HG03571 (cell line): ENCODE data around the gene TMEM233.

Experiments used
- ATAC-seq: cut with Tn5 transposase; IDR thresholded peaks from one replicate; pipeline ENCODE4 v1.9.1; 2021; ENCODE audit not compliant: unreplicated experiment

Gene TMEM233

DNA sequence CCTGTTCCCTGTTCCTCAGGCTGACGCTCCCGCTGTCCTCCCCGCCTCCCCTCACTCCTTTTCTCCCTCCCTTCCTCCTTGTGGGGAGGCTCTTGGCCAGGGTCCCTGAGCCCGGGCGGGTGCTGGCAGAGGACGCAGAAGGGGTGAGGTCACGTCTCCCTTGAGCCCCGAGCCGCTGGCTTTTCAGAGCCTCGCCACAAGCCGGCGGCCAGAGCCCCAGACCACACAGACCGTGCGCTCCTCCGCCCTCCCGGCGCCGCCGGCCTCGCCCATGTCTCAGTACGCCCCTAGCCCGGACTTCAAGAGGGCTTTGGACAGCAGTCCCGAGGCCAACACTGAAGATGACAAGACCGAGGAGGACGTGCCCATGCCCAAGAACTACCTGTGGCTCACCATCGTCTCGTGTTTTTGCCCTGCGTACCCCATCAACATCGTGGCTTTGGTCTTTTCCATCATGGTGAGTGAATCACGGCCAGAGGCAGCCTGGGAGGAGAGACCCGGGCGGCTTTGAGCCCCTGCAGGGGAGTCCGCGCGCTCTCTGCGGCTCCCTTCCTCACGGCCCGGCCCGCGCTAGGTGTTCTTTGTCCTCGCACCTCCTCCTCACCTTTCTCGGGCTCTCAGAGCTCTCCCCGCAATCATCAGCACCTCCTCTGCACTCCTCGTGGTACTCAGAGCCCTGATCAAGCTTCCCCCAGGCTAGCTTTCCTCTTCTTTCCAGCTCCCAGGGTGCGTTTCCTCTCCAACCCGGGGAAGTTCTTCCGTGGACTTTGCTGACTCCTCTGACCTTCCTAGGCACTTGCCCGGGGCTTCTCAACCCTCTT, at the start of gene TMEM233:
TMEM233 (plus strand) TSS at position 197 of the 821 bp plus-strand sequence; CDS start at position 272, 75 bp downstream.
- ATAC-seq: no peak

DNA sequence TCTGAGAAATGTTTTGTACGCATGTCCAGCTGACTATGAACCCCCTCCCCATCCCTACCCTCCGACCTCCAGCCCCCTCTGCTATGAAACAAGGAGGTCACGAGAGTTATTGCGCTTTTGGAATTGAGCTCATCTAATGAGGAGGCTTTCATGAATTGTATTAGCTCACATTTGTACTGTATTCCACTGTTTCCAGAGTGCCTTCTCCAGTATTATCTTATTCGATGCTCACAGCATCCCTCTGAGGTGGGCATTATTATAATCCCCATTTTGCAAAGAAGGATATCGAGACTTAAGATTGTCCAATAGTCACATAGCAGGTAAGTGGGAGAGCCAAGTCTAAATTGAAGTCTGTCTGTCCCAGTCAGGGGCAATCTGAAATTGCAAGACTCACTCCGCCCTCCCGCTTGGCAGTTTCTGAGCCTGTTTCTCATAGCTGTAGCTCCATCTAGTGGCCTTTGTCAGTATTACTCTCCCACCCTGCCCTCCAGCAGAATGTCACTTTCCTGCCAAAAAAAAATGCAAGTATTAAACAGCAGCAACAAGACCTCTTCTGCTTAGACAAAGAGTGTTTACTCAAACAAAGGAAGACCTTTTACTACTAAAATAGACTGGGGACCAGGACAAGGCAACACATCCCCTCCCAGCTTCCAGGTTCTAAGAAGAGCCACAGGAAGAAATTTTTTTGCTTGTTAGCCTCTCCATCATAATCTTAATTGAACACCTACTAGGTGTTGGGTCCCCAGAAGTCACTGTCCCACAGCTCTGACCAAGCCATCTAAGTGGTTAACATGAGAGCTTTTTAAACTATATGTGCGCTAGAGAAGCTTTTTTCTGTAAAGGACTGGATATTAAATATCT, 48.6 kb upstream of the TMEM233 start:
- ATAC-seq: peak; percentile 53

- ATAC-seq: no peak
Measured at GRCh38 chr12:119546340-119546739, 47.2 kb upstream of the TMEM233 start.

DNA sequence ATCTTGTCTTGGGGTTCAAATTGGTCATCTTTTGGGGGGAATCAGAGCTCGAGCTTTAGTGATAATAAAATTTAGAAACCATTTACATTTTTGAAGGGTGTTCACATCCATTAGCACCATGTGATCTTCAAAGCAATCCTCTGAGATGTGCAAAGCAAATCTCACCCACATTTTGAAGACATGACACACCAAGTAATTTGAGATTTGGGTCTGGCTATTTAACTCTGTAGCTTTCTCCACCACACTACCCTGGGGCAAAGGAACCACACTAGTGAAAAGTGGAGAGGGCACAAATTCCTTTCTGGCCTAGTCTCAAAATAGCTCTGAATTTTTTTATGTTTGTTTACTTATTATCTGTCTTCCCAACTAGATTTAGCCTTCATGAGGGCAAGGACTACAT, 46.6 kb upstream of the TMEM233 start:
- no peak for ATAC-seq

GRCh38 chr12:119556854-119557253, 36.7 kb upstream of the TMEM233 start:
- no peak for ATAC-seq

DNA sequence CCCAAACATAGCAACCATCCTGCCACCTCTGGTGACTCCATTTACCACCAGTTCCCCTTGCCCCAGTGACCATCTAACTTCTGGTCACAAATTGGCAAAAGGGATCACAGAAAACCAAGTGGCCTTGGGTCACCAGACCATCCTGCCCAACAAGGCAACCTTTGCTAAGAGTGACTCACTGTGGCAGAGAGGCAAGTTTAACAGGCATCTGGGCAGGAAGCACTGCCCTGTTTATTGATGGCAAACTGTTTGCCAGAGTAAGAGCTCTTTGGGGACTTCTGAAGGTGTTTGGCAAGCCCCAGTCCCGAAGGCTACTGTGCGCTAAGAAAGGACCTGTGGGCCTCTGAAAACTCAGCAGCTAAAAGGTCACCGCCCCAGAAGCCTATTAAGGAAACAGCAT, 28.2 kb upstream of the TMEM233 start:
- no peak for ATAC-seq

- ATAC-seq: no peak
Measured at GRCh38 chr12:119570771-119571170, 22.8 kb upstream of the TMEM233 start.

DNA sequence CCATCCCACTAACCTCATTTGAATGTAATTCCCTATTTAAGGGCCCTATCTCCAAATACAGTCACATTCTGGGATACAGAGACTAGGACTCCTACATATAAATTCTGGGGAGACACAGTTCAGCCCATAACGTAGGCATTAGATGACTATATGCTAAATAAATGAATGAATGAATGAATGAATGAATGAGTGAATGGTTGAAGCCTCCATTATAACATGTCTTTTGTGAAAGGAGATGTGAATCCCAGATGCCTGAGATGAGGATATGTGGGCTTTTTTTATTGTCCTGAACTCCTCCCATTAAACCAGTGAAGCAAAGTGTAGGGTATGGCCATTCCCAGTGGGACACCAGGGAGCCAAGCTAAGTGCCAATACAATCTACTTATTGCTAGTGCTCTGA, 20.5 kb upstream of the TMEM233 start:
- no peak for ATAC-seq

DNA sequence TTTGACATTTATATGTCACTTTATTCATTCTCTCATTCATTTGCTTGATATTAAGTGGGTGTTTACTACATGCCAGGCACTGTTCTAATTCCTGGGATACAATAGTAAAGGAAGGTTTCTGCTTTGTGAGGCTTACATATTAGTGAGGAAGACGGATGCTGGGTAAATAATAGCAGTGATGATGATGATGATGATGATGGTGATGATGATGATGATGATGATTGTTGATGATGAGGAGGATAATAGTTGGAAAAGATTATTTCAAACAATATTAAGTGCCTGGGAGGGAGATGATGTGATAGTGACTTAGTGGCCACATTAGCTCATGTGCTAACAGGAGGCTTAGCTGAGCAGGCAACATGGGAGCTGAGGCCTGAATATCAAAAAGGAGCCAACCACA, 19.3 kb upstream of the TMEM233 start:
- ATAC-seq: no peak

GRCh38 chr12:119576118-119576810, 17.3 kb upstream of the TMEM233 start:
- ATAC-seq: no peak

GRCh38 chr12:119576915-119577314, 16.7 kb upstream of the TMEM233 start:
- ATAC-seq: no peak

DNA sequence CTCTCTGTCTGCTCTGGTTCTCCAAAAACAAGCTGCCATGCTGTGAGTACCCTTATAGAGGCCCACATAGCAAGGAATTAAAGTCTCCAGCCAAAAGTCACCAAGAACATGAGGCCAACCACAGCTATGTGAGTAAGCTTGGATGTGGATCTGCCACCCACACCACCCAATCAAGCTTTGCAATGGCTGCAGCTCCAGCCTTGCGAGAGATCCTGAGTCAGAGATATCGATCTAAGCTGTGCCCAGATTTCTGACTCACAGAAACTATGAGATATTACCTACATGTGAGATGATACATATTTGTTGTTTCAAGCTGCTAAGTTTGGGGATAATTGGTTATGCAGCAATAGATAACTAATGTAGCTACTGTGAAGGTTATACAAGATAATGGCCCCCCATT, 15.5 kb upstream of the TMEM233 start:
- ATAC-seq: no peak

- no peak for ATAC-seq
Measured at GRCh38 chr12:119589097-119589496, 4.5 kb upstream of the TMEM233 start.

DNA sequence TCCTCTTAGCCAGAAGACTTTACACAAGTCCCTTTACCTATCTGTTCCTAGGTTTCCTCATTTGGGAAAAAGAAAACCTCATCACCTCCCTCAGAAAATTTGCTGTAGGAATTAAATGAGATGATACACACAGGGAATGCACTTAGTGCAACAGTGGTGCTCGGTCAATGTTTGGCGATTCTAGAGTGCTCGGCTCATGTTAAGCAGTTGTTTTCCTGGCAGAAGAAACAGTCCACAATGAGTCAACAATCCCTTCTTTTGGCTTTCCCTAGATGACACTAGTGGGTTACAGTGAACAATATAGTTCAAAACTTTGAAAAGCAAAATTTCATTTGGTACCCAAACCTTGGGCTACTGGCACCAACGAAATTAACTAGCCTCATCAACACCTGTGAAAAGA, 3.9 kb upstream of the TMEM233 start:
- no peak for ATAC-seq

GRCh38 chr12:119592232-119592631, 1.3 kb upstream of the TMEM233 start:
- ATAC-seq: no peak

DNA sequence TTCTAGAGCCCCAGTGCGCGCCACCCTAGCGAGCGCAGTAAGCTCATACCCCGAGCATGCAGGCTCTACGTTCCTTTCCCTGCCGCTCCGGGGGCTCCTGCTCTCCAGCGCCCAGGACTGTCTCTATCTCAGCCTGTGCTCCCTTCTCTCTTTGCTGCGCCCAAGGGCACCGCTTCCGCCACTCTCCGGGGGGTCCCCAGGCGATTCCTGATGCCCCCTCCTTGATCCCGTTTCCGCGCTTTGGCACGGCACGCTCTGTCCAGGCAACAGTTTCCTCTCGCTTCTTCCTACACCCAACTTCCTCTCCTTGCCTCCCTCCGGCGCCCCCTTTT, 791 bp downstream of the TMEM233 start:
- ATAC-seq: no peak

GRCh38 chr12:119594772-119595445, 1.3 kb downstream of the TMEM233 start:
- ATAC-seq: no peak

DNA sequence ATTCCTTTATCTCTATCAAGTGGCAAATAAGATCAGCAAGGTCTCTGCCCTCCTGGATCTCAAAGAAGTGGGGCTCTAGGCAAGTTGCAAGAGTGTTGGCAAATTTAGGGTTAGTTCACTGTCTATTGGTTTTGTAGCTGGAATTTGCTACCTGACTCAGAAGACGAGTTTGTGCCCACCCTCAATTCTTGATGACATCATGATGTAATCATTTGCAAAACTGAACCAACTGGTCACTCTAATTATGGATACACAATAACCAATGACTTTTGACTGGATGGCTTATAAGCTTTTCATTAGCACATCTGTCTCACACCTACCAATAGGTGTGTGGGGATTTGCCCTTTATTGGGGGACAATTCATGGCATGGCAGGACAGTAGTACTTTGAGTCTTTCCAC, 4.6 kb downstream of the TMEM233 start:
- ATAC-seq: no peak

DNA sequence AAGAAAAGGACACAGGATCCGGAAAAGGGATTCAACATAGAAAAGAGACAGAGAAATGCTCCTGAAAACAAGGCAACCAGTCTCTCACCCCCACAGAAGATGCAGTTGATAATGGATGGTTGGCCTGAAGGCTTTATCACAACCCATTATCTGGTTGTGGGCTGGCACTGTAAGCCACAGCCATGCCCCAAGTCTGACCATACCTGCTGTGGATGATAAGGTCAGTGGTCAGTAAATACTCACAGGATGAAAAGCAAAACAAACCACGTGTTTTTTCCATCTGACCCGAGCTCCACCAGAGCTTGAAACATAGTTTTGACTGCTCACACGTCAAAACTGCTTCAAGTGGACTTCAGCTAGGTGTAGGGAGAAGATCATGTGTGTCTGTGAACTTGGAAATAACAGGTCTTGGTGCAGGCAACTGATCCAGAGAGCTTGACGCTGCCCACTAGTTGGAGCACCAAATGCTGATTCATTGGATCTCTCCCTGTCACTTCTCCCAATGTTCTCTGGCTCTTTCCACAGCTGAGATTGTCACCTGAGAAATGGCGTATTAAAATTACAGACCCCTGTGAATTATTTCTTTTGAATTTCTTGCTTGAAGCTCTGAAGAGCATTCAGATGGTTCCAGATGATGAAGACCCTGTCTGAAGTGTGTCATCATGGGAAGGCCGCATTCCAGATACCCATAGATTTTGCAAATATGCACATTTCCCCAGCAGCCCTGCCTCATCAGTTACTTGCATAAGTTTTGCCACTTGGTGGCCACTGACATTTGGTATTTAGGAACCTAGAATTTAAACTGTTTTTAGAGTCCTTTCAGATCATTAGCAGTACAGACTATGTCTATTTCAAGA, 8.5 kb downstream of the TMEM233 start:
- ATAC-seq: no peak

DNA sequence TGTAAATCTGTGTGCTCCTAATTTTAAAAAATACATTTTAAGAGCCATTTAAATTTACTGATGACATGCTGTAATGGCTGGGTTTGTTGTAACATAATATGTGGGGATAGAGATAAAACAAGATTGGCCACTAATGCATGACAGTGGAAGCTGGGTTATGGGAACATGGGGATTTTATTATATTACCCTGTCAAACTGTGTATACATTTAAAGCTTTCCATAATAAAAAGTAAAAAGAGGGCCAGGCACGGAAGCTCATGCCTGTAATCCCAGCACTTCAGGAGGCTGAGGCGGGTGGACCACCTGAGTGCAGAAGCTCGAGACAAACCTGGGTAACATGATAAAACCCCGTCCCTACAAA, 9.1 kb downstream of the TMEM233 start:
- ATAC-seq: no peak
